Fibroblast of lung (primary cell): ENCODE measurements around the gene CALM3. TPM values are rescaled to one million over a fixed set of nuclear protein-coding genes. Genes with fewer than 3 reads are reported as not detected.

Experiments used
- DNase-seq, 2 donors: peaks; one replicate each; pipeline versions ENCODE4 v3.0.0 to v3.0.0-alpha.2; 2010; ENCODE audit warnings: low read depth in 2 of 2
- H2AFZ ChIP-seq: 2 replicates; pipeline ENCODE4 v1.5.1; 2012; ENCODE audit warnings: low read length, control low read depth, inconsistent platforms
- H3K27ac ChIP-seq: 2 replicates; pipeline ENCODE4 v1.5.1; 2011; ENCODE audit warnings: low read length, control low read depth; ENCODE audit not compliant: insufficient read depth
- H3K27me3 ChIP-seq: 2 replicates; pipeline ENCODE4 v1.5.1; 2011; ENCODE audit warnings: mild to moderate bottlenecking, low read length; ENCODE audit not compliant: control insufficient read depth, insufficient read depth
- H3K36me3 ChIP-seq: 2 replicates; pipeline ENCODE4 v1.5.1; 2011; ENCODE audit warnings: low read length; ENCODE audit not compliant: control insufficient read depth, insufficient read depth
- H3K4me1 ChIP-seq: 2 replicates; pipeline ENCODE4 v1.5.1; 2011; ENCODE audit warnings: low read length; ENCODE audit not compliant: control insufficient read depth, insufficient read depth; ENCODE audit errors: extremely low read depth
- H3K4me2 ChIP-seq: 2 replicates; pipeline ENCODE4 v1.5.1; 2011; ENCODE audit warnings: low read length, control low read depth; ENCODE audit not compliant: insufficient read depth; ENCODE audit errors: extremely low read depth
- H3K4me3 ChIP-seq, 4 experiments: fragments of 200-600 bp in 1 of 4; sonication (generic) in 1 of 4; replicated peaks in 1 of 4; 2 replicates each; pipeline ENCODE4 v1.5.1; 2011 to 2016; ENCODE audit warnings: low read length in 4 of 4, low read depth in 3 of 4, mild to moderate bottlenecking in 3 of 4, control low read depth in 2 of 4, inconsistent platforms in 1 of 4, mixed read lengths in 1 of 4; ENCODE audit not compliant: insufficient read depth in 1 of 4; ENCODE audit errors: control extremely low read depth in 1 of 4
- H3K79me2 ChIP-seq: 2 replicates; pipeline ENCODE4 v1.5.1; 2012; ENCODE audit warnings: mild to moderate bottlenecking, low read length, inconsistent platforms; ENCODE audit not compliant: control insufficient read depth, insufficient read depth
- H3K9ac ChIP-seq: 2 replicates; pipeline ENCODE4 v1.5.1; 2011; ENCODE audit warnings: mild to moderate bottlenecking, low read length, control low read depth; ENCODE audit not compliant: insufficient read depth
- H3K9me3 ChIP-seq: 2 replicates; pipeline ENCODE4 v1.5.1; 2012; ENCODE audit warnings: low read depth, low read length; ENCODE audit not compliant: control insufficient read depth, insufficient read depth
- H4K20me1 ChIP-seq: 2 replicates; pipeline ENCODE4 v1.5.1; 2011; ENCODE audit warnings: low read length; ENCODE audit not compliant: control insufficient read depth, insufficient read depth; ENCODE audit errors: extremely low read depth
- CTCF ChIP-seq, 2 donors: IDR thresholded peaks in 1 of 2; conservative IDR thresholded peaks in 1 of 2; 1 replicate in 1 of 2; 2 replicates in 1 of 2; pipeline ENCODE4 v1.5.1; 2011 to 2012; ENCODE audit warnings: low read length in 2 of 2, control low read depth in 1 of 2, inconsistent platforms in 1 of 2, low read depth in 1 of 2, mild to moderate bottlenecking in 1 of 2
- EZH2 ChIP-seq: IDR thresholded peaks from 2 replicates; pipeline ENCODE4 v1.5.1; 2012; ENCODE audit warnings: low read length, control low read depth, mild to moderate bottlenecking; ENCODE audit errors: missing control alignments
- polyA plus RNA-seq, 2 donors: library from polyadenylated mRNA; depleted of rRNA in 1 of 2; stranded (reverse) in 1 of 2; unstranded in 1 of 2; fragments of >200 nt; gene quantifications; 2 replicates each; pipeline ENCODE4 v1.2.1, GENCODE V29; 2011 to 2012; ENCODE audit warnings: missing spikeins in 1 of 2
- total RNA-seq: library from RNA; depleted of rRNA; stranded (reverse); fragments of >200 nt; gene quantifications from 2 replicates; pipeline ENCODE4 v1.2.1, GENCODE V29; 2014

Gene CALM3
- total and polyA plus RNA-seq, 2 donors (not counting 1 experiment from before 2014, with no cell fraction given) = 160 to 901 TPM

DNA sequence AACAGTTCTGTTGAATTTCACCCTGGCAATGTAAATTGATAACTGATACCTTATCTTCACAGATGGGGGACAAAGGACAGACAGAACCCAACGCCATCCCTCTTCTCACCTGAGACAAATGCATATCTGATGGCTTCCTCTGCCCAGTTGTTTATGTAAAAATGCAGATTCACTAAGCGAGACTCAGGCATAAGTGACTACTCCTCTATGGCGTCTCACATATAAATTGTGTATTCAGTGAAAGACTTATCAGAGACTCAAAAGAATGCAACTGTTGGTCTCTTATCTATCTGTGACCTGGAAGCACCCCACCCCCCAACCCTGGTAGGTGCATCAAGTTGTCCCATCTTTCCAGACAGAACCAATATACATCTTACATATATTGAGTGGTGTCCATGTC, 13.3 kb upstream of the CALM3 start:
- Histone ChIP-seq H3K79me2 (no peaks in the 10 kb centered on the region), H3K4me2 (no peak overlapping the region), H3K27ac (no peak overlapping the region), H3K4me3 (no peak overlapping the region), H3K4me1 (no peaks in the 10 kb centered on the region), H2AFZ (no peak overlapping the region), H3K9ac (no peak overlapping the region), H4K20me1 (no peaks in the 10 kb centered on the region), H3K27me3 (no peaks in the 10 kb centered on the region), H3K9me3 (no peaks in the 10 kb centered on the region), H3K36me3 (no peaks in the 10 kb centered on the region)
- DNase-seq = no peak
- TF ChIP-seq EZH2 (no peak), CTCF (conservative IDR thresholded peaks at IDR 0.05 in 1 of 2, IDR thresholded peaks at IDR 0.05 in 1 of 2; ENCODE audit: low read depth in 1 of 2, low read length in 2 of 2) (no peak)

- Histone ChIP-seq H2AFZ (no peak overlapping the region), H3K27ac (no peak overlapping the region), H3K4me2 (no peak overlapping the region), H3K4me1 (no peaks in the 10 kb centered on the region), H4K20me1 (no peaks in the 10 kb centered on the region), H3K4me3 (no peak overlapping the region), H3K27me3 (no peaks in the 10 kb centered on the region), H3K36me3 (no peaks in the 10 kb centered on the region), H3K9me3 (no peaks in the 10 kb centered on the region), H3K9ac (no peak overlapping the region), H3K79me2 (no peaks in the 10 kb centered on the region)
- no peak for DNase-seq
- TF ChIP-seq EZH2 = no peak
- TF ChIP-seq CTCF (conservative IDR thresholded peaks at IDR 0.05 in 1 of 2, IDR thresholded peaks at IDR 0.05 in 1 of 2; ENCODE audit: low read depth in 1 of 2, low read length in 2 of 2) = no peak
Observed at GRCh38 chr19:46591254-46591653, 9.9 kb upstream of the CALM3 start.

- Histone ChIP-seq H3K9ac (no peak overlapping the region), H2AFZ (no peak overlapping the region), H3K79me2 (no peaks in the 10 kb centered on the region), H3K4me3 (no peak overlapping the region), H3K36me3 (no peaks in the 10 kb centered on the region), H3K9me3 (no peaks in the 10 kb centered on the region), H3K4me2 (no peak overlapping the region), H3K4me1 (no peaks in the 10 kb centered on the region), H3K27ac (no peak overlapping the region), H3K27me3 (no peaks in the 10 kb centered on the region), H4K20me1 (no peaks in the 10 kb centered on the region)
- TF ChIP-seq EZH2 (no peak), CTCF (conservative IDR thresholded peaks at IDR 0.05 in 1 of 2, IDR thresholded peaks at IDR 0.05 in 1 of 2; ENCODE audit: low read depth in 1 of 2, low read length in 2 of 2) (no peak)
- DNase-seq = no peak
Observed at GRCh38 chr19:46591870-46592269, 9.3 kb upstream of the CALM3 start.
